HG02885 (cell line): ENCODE data around the gene GPATCH8.

Experiments
- ATAC-seq: cut with Tn5 transposase; IDR thresholded peaks from one replicate; pipeline ENCODE4 v1.9.1; 2021; ENCODE audit warnings: mild to moderate bottlenecking; ENCODE audit not compliant: unreplicated experiment, poor library complexity

The GPATCH8 gene

DNA sequence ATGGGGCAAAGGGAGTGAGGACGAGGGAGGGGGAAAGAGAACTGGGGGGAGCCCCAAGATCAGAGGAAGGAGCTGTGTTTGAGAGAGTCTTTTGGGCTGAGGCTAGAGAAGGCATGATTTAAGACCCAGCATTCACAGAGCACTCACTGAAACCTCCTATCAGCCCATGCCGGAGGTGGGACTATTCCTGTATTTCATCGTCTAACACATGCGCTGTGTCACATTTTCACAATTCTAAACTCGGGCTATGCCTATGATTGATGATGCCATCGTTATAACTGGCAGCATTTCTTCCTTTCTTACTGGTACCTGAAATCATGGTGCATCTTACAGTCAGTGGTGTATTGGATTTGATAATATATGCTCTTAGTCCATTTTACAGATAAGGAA is 143.1 kb downstream of the GPATCH8 start:
- no peak for ATAC-seq

- no peak for ATAC-seq
Measured at GRCh38 chr17:44359458-44360143, 143.6 kb downstream of the GPATCH8 start.

DNA sequence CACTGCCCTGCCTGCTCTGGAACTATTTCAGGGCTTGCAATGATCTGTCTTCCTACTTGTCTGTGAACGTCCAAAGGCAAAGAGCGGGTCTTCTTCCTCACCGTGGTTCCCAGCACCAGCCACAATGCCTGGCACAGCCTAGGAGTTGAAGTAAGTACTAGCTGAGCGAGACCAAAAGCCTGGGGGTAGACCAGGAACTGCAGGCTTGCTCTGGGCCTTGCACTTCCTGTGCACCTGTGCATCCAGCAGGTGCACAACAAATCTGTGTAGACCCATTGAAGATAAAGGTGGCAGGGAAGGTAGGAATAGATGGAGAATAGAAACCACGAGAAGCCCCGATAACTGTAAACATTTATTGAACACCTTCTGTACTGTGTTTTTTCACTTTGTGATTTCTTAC is 144.2 kb downstream of the GPATCH8 start:
- ATAC-seq: no peak

GRCh38 chr17:44358066-44358465 is 145.1 kb downstream of the GPATCH8 start:
- ATAC-seq: no peak

DNA sequence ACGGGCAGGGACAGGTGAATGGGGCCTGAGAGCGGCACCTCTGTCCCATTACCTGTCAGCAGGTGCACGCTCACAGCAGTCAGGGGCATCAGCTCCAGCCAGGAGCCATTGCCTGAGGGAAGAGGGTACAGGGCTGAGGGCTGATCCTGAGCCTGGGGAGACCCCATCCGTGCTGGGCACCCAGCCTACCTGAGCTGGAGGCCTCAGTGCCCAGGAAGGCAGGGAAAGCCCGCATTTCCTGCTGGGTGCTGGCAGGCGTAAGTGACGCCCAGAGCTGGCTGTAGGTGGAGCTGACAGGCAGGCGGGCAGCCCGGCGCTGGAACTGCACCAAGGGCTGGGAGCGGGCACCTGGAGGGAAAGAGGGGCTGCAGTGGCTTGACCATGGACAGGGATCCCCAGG is 147.0 kb downstream of the GPATCH8 start:
- no peak for ATAC-seq

DNA sequence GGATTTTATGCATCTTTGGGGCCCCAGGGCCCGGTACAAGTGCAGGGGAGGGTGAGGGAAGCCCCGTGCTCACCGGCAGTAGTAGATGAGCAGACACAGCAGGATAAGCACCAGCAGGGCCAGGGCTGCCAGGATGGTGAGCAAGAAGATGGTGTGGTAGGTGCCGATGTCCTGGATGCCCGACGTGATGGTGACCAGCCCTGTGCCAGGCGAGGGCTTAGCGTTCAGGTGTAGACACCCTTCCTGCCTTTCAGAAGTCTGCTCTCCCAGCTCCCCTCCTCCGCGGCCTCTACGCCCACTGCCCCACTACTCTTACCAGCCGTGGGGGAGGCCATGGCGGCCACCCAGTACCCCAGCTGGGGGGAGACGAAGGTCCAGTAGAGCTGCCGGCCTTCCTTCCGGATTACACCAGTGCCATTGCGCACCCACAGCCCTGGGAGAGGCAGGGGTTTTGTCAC is 147.5 kb downstream of the GPATCH8 start:
- ATAC-seq: no peak

- no peak for ATAC-seq
Measured at GRCh38 chr17:44354582-44355561, 148.3 kb downstream of the GPATCH8 start.

DNA sequence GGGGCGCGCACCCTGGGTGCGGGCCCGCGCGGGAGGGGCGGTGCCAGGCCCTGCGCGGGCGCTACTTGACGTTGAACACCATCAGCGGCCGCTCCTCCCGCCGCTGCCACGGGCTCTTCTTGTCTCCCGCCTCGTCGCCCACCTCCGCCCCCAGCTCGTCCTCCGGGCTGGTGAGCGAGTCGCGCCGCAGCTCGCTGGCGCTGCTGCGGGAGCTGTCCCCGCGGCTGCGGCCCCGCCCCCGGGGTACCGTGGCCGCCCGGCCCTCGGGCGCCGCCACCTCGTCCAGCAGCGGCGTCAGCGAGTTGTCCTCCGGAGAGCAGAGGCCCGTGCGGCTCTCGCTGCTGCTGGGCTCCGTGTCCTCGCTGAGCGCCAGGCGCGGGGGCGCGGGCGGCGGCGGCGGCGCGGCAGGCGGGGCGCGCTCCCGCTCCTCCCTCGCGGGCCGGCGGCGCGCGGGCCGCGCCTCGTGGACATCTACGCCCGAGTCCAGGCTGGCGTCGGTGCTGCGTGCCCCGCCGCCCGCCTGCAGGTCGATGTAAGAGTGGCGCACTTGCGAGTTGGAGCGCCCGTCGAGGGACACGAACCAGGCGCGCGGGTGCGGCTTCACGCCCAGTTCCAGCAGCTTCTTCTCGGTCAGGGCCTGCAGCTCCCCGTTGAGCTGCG is 149.4 kb downstream of the GPATCH8 start:
- ATAC-seq: no peak

- no peak for ATAC-seq
Measured at GRCh38 chr17:44352828-44353671, 150.2 kb downstream of the GPATCH8 start.

DNA sequence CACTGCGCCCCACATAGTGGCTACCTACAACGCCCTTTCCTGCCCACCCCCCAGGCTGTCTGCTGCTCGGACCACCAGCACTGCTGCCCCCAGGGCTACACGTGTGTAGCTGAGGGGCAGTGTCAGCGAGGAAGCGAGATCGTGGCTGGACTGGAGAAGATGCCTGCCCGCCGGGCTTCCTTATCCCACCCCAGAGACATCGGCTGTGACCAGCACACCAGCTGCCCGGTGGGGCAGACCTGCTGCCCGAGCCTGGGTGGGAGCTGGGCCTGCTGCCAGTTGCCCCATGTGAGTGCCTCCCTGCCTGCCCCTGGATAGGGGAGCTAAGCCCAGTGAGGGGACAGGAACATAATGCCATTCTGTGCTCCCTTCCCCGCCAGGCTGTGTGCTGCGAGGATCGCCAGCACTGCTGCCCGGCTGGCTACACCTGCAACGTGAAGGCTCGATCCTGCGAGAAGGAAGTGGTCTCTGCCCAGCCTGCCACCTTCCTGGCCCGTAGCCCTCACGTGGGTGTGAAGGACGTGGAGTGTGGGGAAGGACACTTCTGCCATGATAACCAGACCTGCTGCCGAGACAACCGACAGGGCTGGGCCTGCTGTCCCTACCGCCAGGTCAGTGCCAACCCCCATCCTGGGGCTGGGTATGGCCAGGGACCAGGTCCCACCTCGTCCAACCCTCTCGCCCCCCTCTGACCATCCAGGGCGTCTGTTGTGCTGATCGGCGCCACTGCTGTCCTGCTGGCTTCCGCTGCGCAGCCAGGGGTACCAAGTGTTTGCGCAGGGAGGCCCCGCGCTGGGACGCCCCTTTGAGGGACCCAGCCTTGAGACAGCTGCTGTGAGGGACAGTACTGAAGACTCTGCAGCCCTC is 151.0 kb downstream of the GPATCH8 start:
- no peak for ATAC-seq

DNA sequence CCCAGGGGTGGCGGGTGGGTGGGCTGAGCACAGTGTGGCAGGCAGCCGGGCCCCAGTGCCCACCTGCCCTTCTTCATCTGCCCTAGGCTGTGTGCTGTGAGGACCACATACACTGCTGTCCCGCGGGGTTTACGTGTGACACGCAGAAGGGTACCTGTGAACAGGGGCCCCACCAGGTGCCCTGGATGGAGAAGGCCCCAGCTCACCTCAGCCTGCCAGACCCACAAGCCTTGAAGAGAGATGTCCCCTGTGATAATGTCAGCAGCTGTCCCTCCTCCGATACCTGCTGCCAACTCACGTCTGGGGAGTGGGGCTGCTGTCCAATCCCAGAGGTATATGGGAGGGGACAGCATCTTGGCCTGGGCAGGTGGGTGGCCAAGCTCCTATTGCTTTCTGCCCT is 151.7 kb downstream of the GPATCH8 start:
- no peak for ATAC-seq

GRCh38 chr17:44350733-44351226 is 152.4 kb downstream of the GPATCH8 start:
- no peak for ATAC-seq

DNA sequence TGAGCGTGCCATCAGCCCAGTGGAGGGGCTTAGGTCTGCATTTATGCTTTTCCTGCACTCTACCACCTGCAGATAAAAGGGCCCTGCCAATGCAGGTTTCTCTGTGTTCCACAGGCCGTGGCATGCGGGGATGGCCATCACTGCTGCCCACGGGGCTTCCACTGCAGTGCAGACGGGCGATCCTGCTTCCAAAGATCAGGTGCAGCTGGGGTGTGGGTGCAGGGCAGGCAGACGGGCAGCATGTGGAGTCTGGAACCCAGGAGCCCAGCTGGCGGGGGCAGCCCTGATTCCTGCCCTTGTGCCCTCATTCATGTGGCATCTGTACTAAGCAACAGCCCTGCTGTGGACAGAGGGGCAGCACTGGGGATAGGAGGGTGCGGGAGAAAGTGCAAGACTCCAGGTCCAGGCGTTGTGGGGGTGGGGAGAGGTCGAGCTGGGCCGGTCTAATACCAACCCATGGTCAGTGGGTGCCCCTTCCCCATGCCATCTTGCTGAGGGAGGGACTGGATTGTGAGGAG is 153.6 kb downstream of the GPATCH8 start:
- ATAC-seq: no peak

- ATAC-seq: no peak
Measured at GRCh38 chr17:44348988-44349364, 154.2 kb downstream of the GPATCH8 start.

DNA sequence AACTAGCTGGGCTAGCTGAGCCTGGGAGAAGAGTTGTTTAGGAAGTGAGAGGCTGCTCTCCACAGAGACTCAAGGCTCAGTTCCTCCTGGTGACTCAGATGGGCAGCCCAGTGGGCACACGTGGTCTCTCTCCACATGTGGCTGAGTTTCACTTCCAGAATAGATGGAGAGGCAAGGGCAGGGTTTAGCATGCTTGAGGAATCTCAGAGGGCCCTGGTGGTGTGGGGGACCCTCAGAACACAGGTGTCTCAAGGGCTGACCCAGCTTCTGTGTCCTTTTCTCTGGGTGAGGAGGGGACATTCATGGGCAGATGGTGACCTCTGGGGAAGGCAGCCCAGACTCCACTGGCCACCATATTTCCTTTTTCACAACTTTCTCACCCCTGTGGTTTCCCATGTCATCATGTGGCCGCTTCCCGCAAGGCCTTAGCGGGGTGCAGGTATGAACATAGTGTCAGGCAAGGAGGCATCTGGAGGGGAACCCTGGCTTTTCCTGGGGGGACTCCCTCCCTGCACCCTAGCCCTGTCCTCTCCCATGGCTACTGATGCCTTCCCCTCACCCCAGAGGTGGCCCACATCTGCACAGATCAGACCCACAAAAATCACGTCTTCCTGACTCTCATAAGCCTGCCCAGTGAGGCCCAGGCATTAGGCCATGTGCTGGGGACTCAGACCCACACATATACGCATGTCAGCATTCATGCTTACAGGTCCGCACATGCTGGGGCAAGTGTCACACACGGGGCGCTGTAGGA is 154.8 kb downstream of the GPATCH8 start:
- ATAC-seq: no peak
